ENCODE measurements around the gene KRT79. TPM values are rescaled to one million over a fixed set of nuclear protein-coding genes. Genes with fewer than 3 reads are reported as not detected.

KRT79 gene
- total RNA-seq, 2 donors from 2014 or later = not detected

DNA sequence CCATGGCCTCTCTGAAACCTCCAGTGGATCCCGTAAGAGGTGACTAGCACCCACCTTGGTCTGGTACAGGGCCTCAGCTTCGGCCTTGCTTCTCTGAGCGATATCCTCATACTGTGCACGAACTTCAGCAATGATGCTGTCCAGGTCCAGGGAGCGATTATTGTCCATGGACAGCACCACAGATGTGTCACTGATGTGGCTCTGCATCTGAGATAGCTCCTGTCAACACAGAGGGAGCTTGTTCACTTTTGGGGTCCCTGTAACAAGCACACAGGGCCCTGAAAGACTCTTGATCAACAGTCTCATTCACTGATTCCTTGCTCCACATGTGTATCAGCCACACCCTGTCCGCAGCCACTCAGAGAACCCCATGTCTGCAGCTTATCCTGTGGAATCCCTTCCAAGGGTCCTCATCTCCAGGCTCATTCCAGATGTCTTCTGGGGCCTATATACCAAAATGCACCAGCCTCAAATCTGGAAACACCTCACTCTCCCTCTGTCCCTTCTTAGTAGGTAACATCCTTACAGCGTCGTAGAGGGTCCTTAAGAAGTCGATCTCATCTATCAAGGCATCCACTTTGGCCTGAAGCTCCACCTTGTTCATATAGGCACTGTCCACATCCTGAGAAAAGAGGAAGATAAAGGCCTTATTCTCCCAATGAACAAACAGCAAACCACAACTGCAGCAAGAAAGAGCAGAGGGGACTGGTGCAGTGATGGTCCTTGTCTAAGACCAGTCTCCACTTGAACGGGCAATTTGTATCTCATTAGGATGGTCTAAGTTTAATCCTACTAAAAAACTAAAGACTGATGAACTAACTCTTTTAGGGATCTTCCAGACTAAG is 41.7 kb downstream of the KRT79 start:
- Histone ChIP-seq H3K27me3 (replicated peaks; ENCODE audit: insufficient read depth) (peaks cover 9% of the 10 kb centered on the region), H3K9me3 (no peaks in the 10 kb centered on the region), H3K4me3 (no peak overlapping the region), H3K36me3 (no peaks in the 10 kb centered on the region), H3K27ac (no peak overlapping the region), H3K4me1 (replicated peaks) (no peaks in the 10 kb centered on the region)
- intact Hi-C loops (cut with DNase I) = no loop called here
- no peak for TF ChIP-seq POLR2A (IDR thresholded peaks at IDR 0.05)
- TF ChIP-seq POLR2AphosphoS5 (IDR thresholded peaks at IDR 0.05) = no peak
- no peak for TF ChIP-seq CTCF (IDR thresholded peaks at IDR 0.05)
- WGBS = 82% methylated on average over 10 of the region's 10 CpGs
- DNase-seq (ENCODE audit: low spot score) = no peak

- Histone ChIP-seq H3K4me3 (no peak overlapping the region), H3K27ac (no peak overlapping the region), H3K9me3 (no peaks in the 10 kb centered on the region), H3K27me3 (replicated peaks; ENCODE audit: insufficient read depth) (peaks cover 9% of the 10 kb centered on the region), H3K4me1 (replicated peaks) (no peaks in the 10 kb centered on the region), H3K36me3 (no peaks in the 10 kb centered on the region)
- intact Hi-C loops (cut with DNase I) = no loop called here
- no peak for DNase-seq (ENCODE audit: low spot score)
- no peak for TF ChIP-seq POLR2AphosphoS5 (IDR thresholded peaks at IDR 0.05)
- TF ChIP-seq POLR2A (IDR thresholded peaks at IDR 0.05) = no peak
- TF ChIP-seq CTCF (IDR thresholded peaks at IDR 0.05) = no peak
- 92% methylated on average over 11 of the region's 12 CpGs for WGBS
Measured at GRCh38 chr12:52791271-52792184, 42.6 kb downstream of the KRT79 start.

- Histone ChIP-seq H3K4me1 (replicated peaks) (no peaks in the 10 kb centered on the region), H3K27me3 (replicated peaks; ENCODE audit: insufficient read depth) (peaks cover 9% of the 10 kb centered on the region), H3K36me3 (no peaks in the 10 kb centered on the region), H3K4me3 (no peak overlapping the region), H3K27ac (no peak overlapping the region), H3K9me3 (no peaks in the 10 kb centered on the region)
- 65% methylated on average over 19 of the region's 19 CpGs for WGBS
- intact Hi-C loops (cut with DNase I) = no loop called here
- TF ChIP-seq POLR2A (IDR thresholded peaks at IDR 0.05) (no peak), POLR2AphosphoS5 (IDR thresholded peaks at IDR 0.05) (no peak), CTCF (IDR thresholded peaks at IDR 0.05) (no peak)
- no peak for DNase-seq (ENCODE audit: low spot score)
Measured at GRCh38 chr12:52790427-52791270, 43.5 kb downstream of the KRT79 start.

GRCh38 chr12:52789637-52790426 is 44.3 kb downstream of the KRT79 start:
- H3K4me3 ChIP-seq = no peak overlapping the region
- peaks cover 11% of the 10 kb centered on the region for H3K27me3 ChIP-seq (replicated peaks; ENCODE audit: insufficient read depth)
- no peaks in the 10 kb centered on the region for H3K36me3 ChIP-seq
- intact Hi-C loops (cut with DNase I) = no loop called here
- TF ChIP-seq POLR2AphosphoS5 (IDR thresholded peaks at IDR 0.05) (no peak), POLR2A (IDR thresholded peaks at IDR 0.05) (no peak), CTCF (IDR thresholded peaks at IDR 0.05) (no peak)
- H3K27ac ChIP-seq = no peak overlapping the region
- no peak for DNase-seq (ENCODE audit: low spot score)
- H3K9me3 ChIP-seq = no peaks in the 10 kb centered on the region
- 29% methylated on average over 48 of the region's 50 CpGs for WGBS
- no peaks in the 10 kb centered on the region for H3K4me1 ChIP-seq (replicated peaks)
